Measurements from ENCODE around the gene DTWD2.
A peak's percentile ranks its signal among the peaks of the same experiment; 100 is the strongest.
"Not testable (repeated sequence)": the region's sequence is repeated elsewhere in the genome, so short reads cannot be mapped to it uniquely, and the experiment has no call there.

Gene DTWD2

GRCh38 chr5:118946138-118946800, 42.1 kb downstream of the DTWD2 start:
- DNase-seq: no peak

DNA sequence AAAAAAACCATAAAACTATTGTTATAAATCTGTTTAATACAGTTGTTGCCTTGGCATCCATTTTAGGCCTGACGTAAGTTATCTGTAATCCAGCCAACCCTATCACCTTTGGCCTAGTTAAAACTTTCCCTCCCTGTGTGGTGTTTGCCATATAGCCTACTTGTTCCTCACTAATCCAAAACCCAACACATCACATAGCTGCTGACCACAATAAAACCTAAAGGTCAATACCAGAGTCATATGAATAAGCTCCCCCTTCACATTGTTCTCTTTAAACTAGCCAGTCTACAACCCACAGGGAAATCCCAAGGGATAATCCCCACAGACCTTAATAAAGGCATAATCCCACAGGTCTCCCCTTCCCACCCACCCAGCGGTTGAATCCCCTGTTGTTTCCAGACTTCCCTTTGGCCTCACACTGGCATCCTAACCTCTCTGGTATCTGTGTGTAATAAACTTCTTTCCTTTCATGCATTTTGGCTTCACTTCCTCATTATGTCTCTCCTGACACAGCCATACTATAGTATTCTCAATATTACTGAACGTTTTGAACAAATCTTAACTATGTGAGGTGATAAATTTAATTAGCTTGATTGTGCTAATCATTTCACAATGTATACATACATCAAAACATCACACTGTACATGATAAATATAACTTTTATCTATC, 50.8 kb downstream of the DTWD2 start:
- DNase-seq: no peak

- no peak for DNase-seq
Measured at GRCh38 chr5:118933703-118934102, 54.6 kb downstream of the DTWD2 start.

- no peak for DNase-seq
Measured at GRCh38 chr5:118931564-118931963, 56.8 kb downstream of the DTWD2 start.

GRCh38 chr5:118924006-118924389, 64.3 kb downstream of the DTWD2 start:
- no peak for DNase-seq

- no peak for DNase-seq
Measured at GRCh38 chr5:118923295-118924005, 64.9 kb downstream of the DTWD2 start.

DNA sequence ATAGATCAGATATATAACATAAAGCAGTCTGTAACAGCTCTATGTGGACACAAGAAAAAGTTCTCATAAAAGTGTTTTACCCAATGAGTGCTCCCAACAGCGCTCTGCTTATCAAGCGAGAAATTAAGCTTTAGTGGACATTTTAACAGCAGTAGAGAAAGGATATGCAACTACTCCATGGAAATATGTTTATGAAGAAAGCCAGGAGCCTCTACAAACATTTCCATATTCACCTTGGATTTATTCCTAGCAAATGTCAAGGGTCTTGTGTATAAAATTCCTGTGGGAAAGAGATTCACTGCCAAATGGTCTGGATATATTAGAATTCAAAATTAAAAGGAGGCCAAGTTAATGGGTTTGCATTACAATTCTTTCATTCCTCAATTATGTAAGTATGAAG, 66.5 kb downstream of the DTWD2 start:
- no peak for DNase-seq

GRCh38 chr5:118919016-118919415, 69.3 kb downstream of the DTWD2 start:
- DNase-seq: no peak

- no peak for DNase-seq
Measured at GRCh38 chr5:118918232-118918631, 70.1 kb downstream of the DTWD2 start.

GRCh38 chr5:118907536-118907935, 80.8 kb downstream of the DTWD2 start:
- DNase-seq: not testable (repeated sequence)

GRCh38 chr5:118906947-118907346, 81.4 kb downstream of the DTWD2 start:
- no peak for DNase-seq

- no peak for DNase-seq
Measured at GRCh38 chr5:118905196-118905595, 83.2 kb downstream of the DTWD2 start.

GRCh38 chr5:118902656-118903438, 85.5 kb downstream of the DTWD2 start:
- DNase-seq: no peak

GRCh38 chr5:118894709-118895108, 93.6 kb downstream of the DTWD2 start:
- no peak for DNase-seq

DNA sequence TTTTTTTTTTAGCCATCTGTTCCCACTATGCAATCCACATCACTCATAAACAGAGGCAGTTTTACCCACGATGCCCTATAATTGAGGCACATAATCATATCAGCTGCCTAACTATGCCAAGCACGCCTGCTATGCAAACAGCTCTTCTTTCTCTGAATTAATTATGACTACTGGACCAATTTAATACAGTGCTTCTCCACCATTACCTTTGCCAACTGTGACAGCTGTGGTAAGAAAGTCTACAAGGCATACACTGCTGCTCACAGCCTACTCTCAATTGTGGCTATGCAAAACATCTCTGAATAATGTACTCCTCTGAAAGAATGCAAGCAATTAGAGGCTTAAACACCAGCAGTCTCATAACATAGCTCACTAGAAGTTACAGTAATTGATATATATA, 97.1 kb downstream of the DTWD2 start:
- peak; percentile 50 for DNase-seq

DNA sequence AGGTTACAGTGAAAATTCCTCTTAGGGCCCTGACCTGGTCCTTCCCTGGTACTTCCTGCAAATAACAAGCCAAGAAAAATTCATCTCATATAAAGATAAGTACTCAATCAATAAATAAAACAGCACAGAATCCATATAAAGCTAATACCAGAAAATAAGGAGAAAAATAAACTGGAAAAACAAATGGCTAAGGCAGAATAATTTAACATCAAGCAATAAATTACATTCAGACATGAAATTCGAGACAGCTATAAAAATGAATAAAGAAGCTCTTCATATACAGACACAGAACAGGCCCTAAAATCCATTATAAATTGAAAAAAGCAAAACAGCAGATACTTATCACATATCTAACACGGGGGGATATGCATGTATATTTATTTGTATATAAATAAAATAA, 99.2 kb downstream of the DTWD2 start:
- DNase-seq: no peak

- DNase-seq: no peak
Measured at GRCh38 chr5:118888556-118888955, 99.8 kb downstream of the DTWD2 start.

DNA sequence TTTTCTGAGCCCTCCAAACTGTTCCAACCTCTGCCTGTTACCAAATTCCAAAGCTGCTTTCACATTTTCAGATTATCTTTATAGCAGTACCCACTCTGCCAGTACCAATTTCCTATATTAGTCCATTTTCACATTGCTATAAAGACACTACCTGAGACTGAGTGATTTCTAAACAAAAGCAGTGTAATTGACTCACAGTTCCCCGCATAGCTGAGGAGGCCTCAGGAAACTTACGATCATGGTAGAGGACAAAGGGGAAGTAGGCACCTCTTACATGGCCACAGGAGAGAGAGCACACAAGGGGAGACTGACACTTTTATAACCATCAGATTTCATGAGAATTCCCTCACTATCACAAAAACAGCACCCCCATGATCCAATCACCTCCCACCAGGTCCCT, 105.0 kb downstream of the DTWD2 start:
- no peak for DNase-seq

GRCh38 chr5:118882666-118883065, 105.7 kb downstream of the DTWD2 start:
- DNase-seq: no peak

- not testable (repeated sequence) for DNase-seq
Measured at GRCh38 chr5:118876852-118877251, 111.5 kb downstream of the DTWD2 start.

- DNase-seq: no peak
Measured at GRCh38 chr5:118875131-118875530, 113.2 kb downstream of the DTWD2 start.

DNA sequence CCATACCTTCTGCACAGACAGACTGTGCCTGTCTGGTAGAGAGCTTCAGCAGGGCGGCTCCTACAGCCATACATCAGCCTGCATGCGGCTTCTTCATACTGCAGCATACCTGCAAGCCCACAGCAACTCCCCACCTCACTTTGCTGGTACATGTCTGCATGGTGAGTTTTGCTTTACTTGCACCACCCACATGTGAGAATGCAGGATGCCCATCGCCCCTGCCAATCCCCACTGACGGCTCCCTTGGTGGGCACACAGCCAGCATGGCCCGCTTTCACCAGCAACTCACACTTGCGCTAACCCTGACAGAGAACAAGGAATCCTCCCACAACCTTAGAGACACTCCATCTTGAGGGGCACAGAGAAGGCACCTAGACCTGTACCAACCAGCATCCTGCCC, 114.9 kb downstream of the DTWD2 start:
- no peak for DNase-seq

DNA sequence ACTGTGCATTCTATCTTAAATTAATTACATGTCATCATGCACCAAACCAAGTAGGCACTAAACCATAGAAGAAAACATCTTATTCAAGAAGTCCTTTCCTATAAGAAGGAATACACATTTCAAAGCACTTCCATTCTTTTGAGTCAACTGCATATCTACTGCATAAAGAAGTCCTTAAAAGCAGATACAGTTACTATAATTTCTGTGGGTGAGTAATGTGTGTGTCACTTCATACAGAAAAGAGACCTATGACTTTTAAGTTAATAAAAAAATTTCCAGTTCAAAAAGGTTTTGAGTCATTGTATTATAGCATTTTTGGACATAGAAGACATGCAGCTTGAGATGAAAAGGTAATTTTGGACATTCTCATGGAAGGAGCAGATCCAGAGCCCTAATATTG, 125.0 kb downstream of the DTWD2 start:
- DNase-seq: no peak
